GM19372 (cell line): ENCODE results near the gene ATP5PF.
A peak's percentile ranks its signal among the peaks of the same experiment; 100 is the strongest.
"Not testable (repeated sequence)": the region's sequence is repeated elsewhere in the genome, so short reads cannot be mapped to it uniquely, and the experiment has no call there.

Experiments
- ATAC-seq: cut with Tn5 transposase; IDR thresholded peaks from one replicate; pipeline ENCODE4 v1.9.1; 2021; ENCODE audit warnings: mild to moderate bottlenecking, low read depth, moderate library complexity; ENCODE audit not compliant: unreplicated experiment

The ATP5PF gene, protein sequence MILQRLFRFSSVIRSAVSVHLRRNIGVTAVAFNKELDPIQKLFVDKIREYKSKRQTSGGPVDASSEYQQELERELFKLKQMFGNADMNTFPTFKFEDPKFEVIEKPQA

DNA sequence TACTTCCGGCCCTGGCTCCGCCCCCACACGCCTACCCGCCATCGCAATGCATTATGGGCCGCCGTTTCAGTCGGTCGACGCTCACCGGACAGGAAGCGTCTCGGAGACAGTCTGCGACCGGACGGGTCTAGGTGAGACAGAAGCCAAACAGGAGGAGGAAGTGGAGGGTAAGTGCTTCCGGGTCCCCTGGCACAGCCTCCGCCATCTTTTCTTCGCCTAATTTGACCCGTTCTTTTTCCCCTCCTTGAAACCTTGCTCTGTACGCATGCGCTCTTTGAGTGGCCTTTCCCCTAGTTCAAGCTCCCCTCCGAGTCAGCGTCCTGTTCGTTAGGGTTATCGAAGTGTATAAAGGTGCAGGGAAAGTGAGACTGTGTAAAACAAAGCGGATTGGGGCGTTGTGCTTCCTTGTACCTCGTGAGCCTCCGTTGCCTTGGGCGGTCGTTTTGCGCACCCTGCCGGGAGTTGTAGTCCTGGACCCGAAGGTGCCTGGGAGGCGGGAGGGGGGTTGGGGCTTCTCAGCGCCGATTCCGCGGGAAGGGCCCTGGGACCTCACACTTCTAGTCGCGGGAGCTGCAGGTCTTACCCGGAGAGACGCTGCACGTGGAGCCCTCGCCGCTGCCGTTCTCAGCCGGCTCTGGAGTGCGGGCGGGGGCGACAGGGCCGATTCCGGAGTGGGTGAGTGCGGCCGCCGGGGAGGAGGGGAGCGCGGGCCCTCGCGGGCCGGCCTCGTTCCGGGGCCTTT is at the start of gene ATP5PF, which contains the start of gene GABPA:
ATP5PF (minus strand) TSS at position 1 of the 742 bp plus-strand sequence. CDS start 5,110 bp downstream, outside the sequence.
GABPA (plus strand) TSS at position 69 of the 742 bp plus-strand sequence. CDS start 6,627 bp downstream, outside the sequence.
- ATAC-seq = peak; percentile 87

DNA sequence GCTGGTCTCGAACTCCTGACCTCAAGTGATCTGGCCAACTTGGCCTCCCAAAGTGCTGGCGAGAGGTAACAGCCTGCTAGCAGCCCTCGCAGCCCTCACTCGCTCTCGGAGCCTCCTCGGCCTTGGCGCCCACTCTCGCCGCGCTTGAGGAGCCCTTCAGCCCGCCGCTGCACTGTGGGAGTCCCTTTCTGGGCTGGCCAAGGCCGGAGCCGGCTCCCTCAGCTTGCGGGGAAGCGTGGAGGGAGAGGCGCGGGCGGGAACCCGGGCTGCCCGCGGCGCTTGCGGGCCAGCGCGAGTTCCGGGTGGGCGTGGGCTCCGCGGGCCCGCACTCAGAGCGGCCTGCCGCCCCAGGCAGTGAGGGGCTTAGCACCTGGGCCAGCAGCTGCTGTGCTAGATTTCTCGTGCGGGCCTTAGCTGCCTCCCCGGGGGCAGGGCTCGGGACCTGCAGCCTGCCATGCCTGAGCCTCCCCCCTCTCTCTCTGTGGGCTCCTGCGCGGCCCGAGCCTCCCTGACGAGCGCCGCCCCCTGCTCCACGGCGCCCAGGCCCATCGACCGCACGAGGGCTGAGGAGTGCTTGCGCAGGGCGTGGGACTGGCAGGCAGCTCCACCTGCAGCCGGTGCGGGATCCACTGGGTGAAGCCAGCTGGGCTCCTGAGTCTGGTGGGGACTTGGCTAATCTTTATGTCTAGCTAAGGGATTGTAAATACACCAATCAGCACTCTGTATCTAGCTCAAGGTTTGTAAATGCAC is 43.6 kb upstream of the ATP5PF start:
- ATAC-seq = not testable (repeated sequence)

DNA sequence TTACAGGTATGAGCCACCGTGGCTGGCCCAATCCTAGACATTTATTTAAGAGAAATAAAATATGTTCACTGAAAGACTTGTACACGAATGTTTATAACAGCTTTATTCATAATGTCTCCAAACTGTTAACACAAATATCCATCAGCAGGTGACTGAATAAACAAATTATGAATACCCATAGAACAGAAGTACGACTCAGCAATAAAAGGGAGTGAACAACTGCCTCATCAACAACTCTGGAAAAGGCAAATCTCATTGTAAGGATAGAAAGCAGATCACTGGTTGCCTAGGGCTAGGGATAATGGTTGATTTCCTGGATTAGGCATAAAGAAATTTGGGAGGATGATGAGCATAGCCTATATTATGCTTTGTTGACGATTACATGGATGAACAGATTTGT is 41.7 kb upstream of the ATP5PF start:
- no peak for ATAC-seq

DNA sequence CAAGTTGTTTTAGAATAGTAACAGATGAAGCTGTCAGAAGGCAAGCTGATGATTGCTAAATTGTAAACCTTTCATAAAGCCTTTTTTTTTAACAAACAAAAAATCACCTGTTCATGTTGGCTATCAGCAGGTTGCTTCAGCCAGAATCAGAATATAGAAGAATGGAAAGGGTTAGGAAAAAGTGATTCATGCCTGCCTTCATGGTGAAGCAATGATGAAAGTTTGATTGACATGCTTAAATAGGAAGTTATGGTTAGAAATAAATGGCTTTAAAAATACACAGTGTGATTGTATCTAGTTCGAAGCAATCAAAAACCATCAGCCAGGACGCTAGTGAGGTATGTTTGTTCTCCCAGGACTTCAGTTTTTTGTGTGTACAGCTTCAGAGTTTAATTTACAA is 38.0 kb upstream of the ATP5PF start:
- ATAC-seq = no peak

DNA sequence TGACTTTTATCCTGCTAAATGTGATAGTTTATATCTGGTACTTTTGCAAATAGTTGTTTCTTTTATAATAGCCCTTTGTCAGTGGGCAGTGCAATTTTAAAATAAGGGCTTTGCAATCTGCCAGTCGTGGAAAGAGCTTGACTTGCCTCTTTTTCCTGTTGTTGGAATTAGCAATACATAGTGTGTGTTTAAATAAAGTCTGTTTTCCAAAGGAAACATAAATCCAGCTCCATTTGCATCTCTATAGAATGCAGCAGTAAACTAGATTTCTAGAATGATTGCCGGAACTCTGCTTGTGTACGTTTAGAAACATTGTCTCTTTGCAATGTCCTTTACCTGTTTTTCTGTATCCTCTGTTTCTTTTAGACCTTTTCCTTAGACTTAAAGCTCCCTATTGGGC is 33.2 kb upstream of the ATP5PF start:
- no peak for ATAC-seq

DNA sequence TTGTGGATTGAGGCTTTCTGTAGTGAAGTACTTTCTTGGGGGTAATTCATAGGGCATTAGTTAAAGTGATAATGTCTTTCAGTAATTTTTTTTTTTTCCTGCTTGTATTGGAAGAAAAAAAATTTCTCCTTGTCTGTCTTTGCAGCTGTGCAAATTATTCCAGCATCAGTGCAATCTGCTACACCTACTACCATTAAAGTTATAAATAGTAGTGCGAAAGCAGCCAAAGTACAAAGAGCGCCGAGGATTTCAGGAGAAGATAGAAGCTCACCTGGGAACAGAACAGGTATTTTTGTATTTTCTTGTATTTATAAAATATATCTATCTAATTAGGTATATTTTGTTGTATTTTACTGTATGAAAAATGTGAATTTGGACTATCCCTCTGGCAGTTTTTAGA is 29.4 kb upstream of the ATP5PF start:
- ATAC-seq = no peak

DNA sequence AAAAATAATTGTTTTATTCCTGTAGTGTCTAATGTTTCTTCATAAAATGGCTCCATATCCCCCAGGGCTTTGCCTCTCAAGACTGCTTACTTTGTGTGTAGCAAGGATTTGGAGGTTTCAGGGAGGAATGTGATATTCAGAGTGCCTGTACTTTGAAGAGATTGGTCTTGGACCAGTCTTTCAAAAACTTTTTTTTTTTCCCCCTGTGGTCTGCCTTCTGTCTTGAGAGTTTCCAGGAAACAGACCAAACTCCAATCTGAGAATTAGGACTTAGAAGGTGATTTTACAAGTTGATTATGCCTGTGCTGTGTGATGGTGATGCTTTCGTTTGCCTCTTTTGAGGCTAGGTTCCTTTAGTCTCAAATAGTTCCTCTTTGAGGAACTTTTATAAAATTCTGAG is 26.0 kb upstream of the ATP5PF start:
- ATAC-seq = no peak

DNA sequence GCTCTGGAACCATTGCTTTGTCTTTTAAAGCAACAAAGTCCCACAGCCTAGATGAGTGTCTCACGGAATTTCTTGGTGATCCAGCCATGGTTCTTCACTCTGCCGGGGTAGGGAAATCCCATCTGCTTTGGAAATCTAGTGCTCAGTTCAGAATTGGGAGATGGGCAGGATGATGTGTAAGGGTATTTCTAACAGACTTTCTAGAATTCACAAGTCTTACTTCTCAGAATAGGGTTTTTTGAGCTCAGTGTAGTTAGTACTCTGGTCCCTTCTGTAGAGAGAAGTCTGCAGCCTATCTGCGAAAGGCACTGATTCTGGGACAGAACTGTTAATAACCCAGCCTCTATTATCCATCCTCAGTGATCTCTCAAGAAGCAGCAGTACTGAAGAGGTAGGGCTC is 25.4 kb upstream of the ATP5PF start:
- no peak for ATAC-seq

DNA sequence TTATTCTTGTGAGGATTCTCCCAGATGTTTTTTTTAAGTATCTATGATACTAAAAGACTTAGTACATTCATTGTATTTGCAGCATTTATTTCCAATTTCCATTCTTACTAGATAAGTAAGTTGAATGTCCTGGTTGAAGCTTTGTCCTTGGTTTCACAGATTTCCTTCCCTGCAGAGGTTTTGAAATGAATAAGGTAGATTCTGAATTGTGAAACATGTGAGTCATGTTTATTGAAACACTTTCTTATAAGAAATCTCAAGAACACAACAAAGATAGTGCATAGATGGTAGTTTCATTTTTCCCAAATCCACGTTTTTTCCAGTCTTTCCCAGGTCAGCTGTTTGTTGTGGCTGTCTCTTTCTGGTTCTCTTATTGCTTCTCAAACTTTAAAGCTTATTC is 24.9 kb upstream of the ATP5PF start:
- ATAC-seq = no peak

DNA sequence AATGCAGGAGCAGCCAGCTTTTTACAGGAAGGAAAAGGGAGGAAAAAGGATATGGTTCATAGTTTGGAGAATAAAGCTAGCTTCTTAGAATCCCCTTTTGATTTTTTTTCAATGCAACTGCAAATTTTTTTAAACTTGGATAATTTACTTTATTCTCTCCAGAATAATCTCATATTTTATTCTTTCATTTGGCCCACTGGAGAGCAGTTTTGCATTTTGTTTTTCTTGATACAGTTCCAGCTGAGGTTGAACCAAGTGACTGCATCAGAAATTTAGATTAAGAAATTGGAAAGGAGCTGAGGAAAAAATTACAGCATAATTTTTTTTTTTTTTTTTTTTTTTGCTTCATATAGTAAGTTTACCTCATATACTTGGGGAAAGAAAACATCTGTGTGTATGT is 22.8 kb upstream of the ATP5PF start:
- ATAC-seq = no peak

DNA sequence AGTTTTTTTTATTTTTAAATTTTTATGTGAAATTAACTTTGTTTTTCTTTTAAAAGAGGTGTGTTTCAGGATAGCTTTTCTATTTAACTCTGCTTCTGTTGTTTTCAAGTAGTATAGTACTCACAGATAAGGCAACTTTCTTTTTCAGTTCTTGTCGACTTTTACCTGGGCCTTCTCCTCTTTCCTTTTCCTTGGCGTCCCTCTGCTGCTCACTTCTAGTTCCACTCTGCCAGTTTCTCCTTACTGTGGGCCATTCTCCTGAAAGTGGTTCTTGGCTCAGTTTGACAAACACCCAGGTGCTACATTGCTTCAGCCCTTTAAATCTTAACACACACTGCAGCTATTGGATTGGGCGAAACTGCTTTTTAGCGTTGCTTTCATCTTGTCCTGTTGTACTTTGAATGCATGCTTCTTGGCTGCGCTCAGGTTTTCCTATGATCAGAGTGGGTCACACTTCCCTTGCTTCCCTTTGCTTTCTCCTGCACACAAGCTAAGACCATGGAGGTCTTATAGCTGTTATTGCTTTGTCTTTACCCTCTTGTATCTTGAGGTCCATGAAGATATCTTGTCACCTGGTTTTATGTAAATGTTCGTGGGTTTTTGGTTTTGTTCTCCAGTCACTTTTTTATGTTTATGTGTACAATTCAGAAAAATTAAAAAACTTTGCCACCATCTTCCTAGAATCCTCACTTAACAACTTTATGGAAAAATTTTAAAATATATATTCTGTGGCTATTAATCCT is 21.7 kb upstream of the ATP5PF start:
- ATAC-seq = no peak

DNA sequence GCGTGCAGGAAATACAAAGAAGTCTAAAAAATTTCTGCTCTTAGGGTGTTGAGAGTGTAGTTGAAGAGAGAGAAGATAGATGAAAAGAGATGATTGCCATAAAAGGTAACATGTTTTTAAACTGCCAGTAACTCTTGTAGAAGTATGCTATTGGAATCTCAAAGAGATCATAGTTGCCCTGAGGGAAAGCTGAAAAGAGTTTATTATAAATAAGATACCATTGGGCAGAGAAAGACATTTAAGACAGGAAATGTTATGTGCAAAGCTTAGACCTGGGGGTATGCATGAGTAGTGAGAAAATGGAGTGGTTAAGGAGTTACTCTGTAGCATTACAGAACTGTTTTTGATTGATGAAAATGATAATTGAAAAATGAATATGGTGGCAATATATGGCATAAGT is 17.7 kb upstream of the ATP5PF start:
- no peak for ATAC-seq

DNA sequence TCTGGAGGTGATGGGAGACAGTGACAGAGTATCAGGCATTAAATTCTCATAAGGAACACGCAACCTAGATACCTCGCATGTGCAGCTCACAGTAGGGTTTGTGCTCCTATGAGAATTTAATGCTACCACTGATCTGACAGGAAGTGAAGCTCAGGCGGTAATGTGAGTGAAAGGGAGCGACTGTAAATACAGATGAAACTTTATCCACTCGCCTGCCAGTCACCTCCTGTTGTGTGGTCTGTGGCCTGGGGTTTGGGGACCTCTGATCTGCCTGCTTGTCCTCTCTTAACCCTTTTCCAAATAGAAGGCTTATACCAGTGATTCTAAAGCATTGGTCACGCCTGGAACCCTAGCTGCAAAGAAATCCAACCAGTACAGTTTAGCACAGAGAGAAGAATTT is 15.4 kb upstream of the ATP5PF start:
- no peak for ATAC-seq

DNA sequence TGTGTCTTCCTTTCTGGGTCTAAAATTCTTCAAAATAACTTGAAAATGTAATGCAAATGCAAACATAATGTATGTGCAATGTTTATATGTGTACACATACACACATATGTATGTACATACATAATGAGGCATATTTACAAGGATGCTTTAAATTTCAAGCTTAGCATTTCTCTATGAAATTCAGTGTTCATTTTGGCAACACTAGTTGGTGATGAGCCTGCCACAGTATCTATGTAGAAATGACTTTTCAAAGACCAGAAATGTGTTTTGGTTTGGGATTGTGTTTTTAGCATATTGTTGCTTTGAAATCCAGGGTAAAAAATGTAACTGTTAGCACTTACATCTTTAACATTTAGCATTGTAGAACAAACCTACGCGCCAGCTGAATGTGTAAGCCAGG is 10.2 kb upstream of the ATP5PF start:
- no peak for ATAC-seq

DNA sequence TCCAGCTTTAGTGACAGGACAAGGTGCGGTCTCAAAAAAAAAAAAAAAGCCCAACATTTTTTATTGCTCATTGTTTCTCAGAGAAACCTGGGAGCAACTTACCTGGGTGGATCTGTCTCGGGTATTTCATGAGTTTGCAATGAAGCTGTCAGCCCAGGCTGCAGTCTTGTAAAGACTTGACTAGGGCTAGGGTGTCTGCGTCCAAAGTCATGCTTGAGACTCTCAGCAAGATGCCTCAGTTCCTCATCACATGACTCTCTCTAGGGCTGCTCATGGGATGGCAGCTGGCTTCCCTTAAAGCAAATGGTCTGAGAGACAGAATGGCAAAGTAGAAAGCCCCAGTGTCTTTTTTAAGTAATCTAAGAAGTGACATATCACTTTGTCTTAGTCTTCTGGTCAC is 8.2 kb upstream of the ATP5PF start:
- ATAC-seq = no peak

DNA sequence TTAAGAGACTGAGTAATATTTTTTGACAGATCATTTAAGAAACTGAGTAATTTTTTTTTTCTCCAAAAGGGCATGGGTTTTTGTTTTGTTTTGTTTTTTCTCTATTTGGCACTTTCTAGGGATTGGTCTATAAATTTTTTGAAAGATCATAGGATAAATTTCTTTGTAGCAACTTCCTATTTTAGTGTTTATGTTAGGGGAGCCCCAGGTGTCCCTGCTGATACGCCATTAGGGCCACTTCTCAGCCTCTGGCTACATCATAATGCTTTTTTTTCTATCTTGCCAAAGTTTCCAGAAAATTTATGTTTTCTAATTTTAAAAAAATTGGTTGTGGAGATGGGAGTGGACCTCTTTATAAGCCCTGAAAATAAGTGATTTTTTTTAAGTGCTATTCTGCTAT is 2.7 kb upstream of the ATP5PF start:
- no peak for ATAC-seq

DNA sequence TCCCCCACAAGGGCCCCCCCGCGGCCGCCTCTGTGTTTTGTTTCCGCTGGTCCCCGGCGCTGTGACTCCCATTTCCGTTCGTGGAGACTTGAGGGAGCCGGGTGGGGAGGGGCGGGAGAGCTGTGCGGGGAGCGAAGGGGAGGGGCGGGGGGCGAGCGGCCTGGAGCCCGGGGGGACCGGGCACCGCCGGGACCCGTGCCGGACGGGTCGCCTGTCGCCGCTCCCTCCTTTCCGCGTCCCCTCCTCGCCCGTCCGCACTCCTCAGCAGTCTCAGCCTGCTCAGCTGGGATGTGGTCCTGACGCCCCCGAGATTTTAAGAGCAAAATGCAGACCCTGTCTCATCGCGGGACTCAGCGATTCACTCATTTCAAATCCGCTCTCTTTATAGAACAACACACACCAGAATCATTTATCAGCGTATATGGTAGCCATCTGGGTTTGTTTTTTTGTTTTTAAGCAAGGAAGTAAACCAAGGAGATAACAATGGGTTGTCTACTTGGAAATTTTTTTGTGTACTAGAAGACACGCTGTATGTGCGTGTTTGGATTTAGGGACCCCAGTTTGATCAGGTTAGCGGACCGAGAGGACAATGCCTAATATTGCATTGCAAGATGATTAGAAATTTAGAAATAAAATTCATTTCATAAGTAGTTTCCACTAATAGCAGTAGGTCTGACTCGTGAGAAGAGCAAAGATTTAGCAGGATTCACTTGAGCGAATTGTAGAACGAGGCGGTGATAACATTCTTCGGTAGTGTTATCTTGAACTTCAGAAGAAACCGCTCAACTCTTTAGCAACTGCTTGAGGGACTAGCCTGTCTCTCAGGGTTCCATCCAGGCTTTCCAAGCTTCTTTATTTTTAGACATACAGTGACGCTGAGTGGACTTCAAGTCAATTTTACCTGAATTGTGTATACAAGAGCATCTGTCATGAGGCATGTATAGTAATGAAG is 1.2 kb upstream of the ATP5PF start:
- peak; percentile 5 for ATAC-seq

DNA sequence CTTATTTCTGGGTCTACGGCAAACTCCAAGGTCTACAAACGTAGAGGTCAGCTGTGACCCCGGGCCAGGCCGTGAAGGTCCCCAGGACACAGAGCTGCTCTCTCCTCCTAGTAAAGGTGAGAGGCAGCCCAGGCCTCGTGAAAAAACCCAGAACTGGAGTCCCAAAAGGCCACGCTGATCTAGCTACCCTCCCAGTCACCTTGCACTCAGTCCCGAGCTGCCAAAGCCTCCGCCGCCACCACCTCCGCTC is 125 bp downstream of the ATP5PF start:
- ATAC-seq = no peak

DNA sequence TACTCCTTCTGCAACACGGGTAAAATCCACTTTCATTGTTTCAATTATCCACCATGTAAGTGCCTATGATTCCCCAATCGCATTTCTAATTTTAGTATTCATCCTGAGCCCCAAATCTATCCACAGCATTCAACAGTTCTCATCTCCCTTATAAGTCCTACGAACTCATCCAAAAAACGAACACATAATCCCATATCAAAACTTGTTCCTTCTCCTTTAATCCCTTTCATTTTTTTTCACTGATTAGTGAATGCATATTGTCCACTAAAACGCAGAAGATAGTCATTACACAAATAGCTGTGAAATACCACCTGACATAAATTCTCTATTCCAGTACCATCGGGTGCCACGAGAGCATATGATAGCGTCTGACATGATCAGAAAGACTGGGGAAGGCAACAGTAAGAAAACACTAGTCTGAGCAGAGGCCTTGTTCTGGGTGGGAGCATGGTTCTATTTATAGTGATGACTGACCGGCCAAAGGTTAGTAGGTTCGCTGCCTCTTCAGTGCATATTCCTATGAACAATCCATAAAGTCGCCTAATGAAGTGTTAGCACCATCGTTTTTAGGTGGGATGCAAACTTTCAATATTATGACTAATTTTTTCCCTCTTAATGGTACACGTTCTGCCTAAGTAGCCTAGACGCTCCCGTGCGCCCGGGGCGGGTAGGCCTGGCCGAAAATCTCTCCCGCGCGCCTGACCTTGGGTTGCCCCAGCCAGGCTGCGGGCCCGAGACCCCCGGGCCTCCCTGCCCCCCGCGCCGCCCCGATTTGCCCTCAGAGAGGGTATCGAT is 648 bp downstream of the ATP5PF start:
- peak; percentile 5 for ATAC-seq
